ENCODE results near the gene MTA1. TPM values are rescaled to one million over a fixed set of nuclear protein-coding genes. Genes with fewer than 3 reads are reported as not detected.

MTA1 gene
- total and polyA plus RNA-seq, 10 of the 15 experiments (the other 5 are each of a cell fraction or from before 2014, with no cell fraction given), result 0.14 to 162 (median 30.6) TPM

- TF ChIP-seq RELB (IDR thresholded peaks at IDR 0.05; ENCODE audit: low read depth) (peak; percentile 65; the same call in 1 of the 2 replicates), GABPA (IDR thresholded peaks at IDR 0.05; ENCODE audit: low read depth) (no peak), USF1 (IDR thresholded peaks at IDR 0.05; ENCODE audit: borderline replicate concordance, extremely low read length, insufficient read depth, low read depth, low read length) (no peak), SUZ12 (IDR thresholded peaks at IDR 0.05; ENCODE audit: unreplicated experiment) (no peak), IKZF1 (conservative IDR thresholded peaks at IDR 0.05) (peak; percentile 67; the same call in 1 of the 2 replicates), NFYB (IDR thresholded peaks at IDR 0.05; ENCODE audit: insufficient read depth, low read depth, low read length) (no peak), PAX8 (IDR thresholded peaks at IDR 0.05) (no peak), NR2C2 (IDR thresholded peaks at IDR 0.05; ENCODE audit: borderline replicate concordance, control insufficient read depth, insufficient read length, low read depth) (no peak), RB1 (IDR thresholded peaks at IDR 0.05; ENCODE audit: borderline replicate concordance) (peak; percentile 47; the same call in 1 of the 2 replicates), MXI1 (IDR thresholded peaks at IDR 0.05; ENCODE audit: low read depth, low read length) (peak; percentile 60; the same call in 1 of the 2 replicates), MYC (IDR thresholded peaks at IDR 0.05; ENCODE audit: insufficient read depth, insufficient read length, insufficient replicate concordance, low read length, severe bottlenecking) (no peak), BCLAF1 (IDR thresholded peaks at IDR 0.05) (no peak), RELA (IDR thresholded peaks at IDR 0.05; ENCODE audit: borderline replicate concordance, partially characterized antibody) (peak; percentile 55), CUX1 (IDR thresholded peaks at IDR 0.05; ENCODE audit: insufficient replicate concordance, low read depth, low read length) (no peak), E2F4 (IDR thresholded peaks at IDR 0.05; ENCODE audit: low read depth, low read length) (no peak)
Observed at GRCh38 chr14:105489542-105490266, 70.1 kb downstream of the MTA1 start (continued).
